ENCODE measurements around the gene GADD45B. TPM values are rescaled to one million over a fixed set of nuclear protein-coding genes. Genes with fewer than 3 reads are reported as not detected.
"Not testable (repeated sequence)": the region's sequence is repeated elsewhere in the genome, so short reads cannot be mapped to it uniquely, and the experiment has no call there.

Gene GADD45B
- total RNA-seq, 3 donors from 2014 or later (not counting 1 experiment from before 2014, with no cell fraction given): 198 to 247 (median 212) TPM

GRCh38 chr19:2503521-2504109, 27.7 kb downstream of the GADD45B start:
- ATAC-seq: peak; percentile 86 to 91 (median 86)
- no peaks in the 10 kb centered on the region for H3K9me3 ChIP-seq (ENCODE audit: control insufficient read depth, insufficient read depth, low read length)
- H3K27ac ChIP-seq (ENCODE audit: low read length): peak overlapping the region; percentile 89
- peak; percentile 47 to 82 for DNase-seq
- no peak for TF ChIP-seq CTCF (IDR thresholded peaks at IDR 0.05)
- 42% methylated on average over 21 of the region's 21 CpGs for WGBS (ENCODE audit: insufficient coverage)
- H3K9me3 Mint-ChIP-seq: no peaks in the 10 kb centered on the region
- H3K4me1 ChIP-seq (ENCODE audit: control insufficient read depth, insufficient read depth, low read length): peaks cover 31% of the 10 kb centered on the region
- H3K4me3 ChIP-seq (ENCODE audit: low read length): peak overlapping the region; percentile 3
- no peaks in the 10 kb centered on the region for H3K36me3 ChIP-seq (ENCODE audit: control insufficient read depth, insufficient read depth, low read length)
- no peaks in the 10 kb centered on the region for H3K36me3 Mint-ChIP-seq
- peak overlapping the region; percentile 60 for H3K4me3 Mint-ChIP-seq
- no peaks in the 10 kb centered on the region for H3K27me3 Mint-ChIP-seq (ENCODE audit: low read depth in 2 of 2)
- peaks cover 0 to 21% of the 10 kb centered on the region in 2 donors for H3K4me1 Mint-ChIP-seq
- intact Hi-C loops (cut with micrococcal nuclease): no loop called here
- peak overlapping the region; percentile 82 to 89 for H3K27ac Mint-ChIP-seq
- H3K27me3 ChIP-seq (ENCODE audit: control insufficient read depth, insufficient read depth, low read length): no peaks in the 10 kb centered on the region

GRCh38 chr19:2506656-2507055, 30.7 kb downstream of the GADD45B start:
- H3K9me3 Mint-ChIP-seq; ATAC-seq; DNase-seq; H3K27me3 Mint-ChIP-seq (ENCODE audit: low read depth in 2 of 2); H3K4me3 ChIP-seq (ENCODE audit: low read length); H3K27ac ChIP-seq (ENCODE audit: low read length); H3K36me3 ChIP-seq (ENCODE audit: control insufficient read depth, insufficient read depth, low read length); H3K36me3 Mint-ChIP-seq; intact Hi-C loops (cut with micrococcal nuclease); H3K27me3 ChIP-seq (ENCODE audit: control insufficient read depth, insufficient read depth, low read length); H3K9me3 ChIP-seq (ENCODE audit: control insufficient read depth, insufficient read depth, low read length); H3K4me3 Mint-ChIP-seq: not testable (repeated sequence)
- peaks cover 0 to 21% of the 10 kb centered on the region in 2 donors for H3K4me1 Mint-ChIP-seq
- peak overlapping the region in 1 of 2 donors; percentile 64 for H3K27ac Mint-ChIP-seq
- peaks cover 31% of the 10 kb centered on the region for H3K4me1 ChIP-seq (ENCODE audit: control insufficient read depth, insufficient read depth, low read length)
- WGBS (ENCODE audit: insufficient coverage): 78% methylated on average over 8 of the region's 8 CpGs

- peak in 1 of 2 donors; percentile 71 for DNase-seq
- Histone ChIP-seq H3K4me1 (ENCODE audit: control insufficient read depth, insufficient read depth, low read length) (peaks cover 31% of the 10 kb centered on the region), H3K27ac (ENCODE audit: low read length) (no peak overlapping the region), H3K4me3 (ENCODE audit: low read length) (no peak overlapping the region), H3K27me3 (ENCODE audit: control insufficient read depth, insufficient read depth, low read length) (no peaks in the 10 kb centered on the region), H3K9me3 (ENCODE audit: control insufficient read depth, insufficient read depth, low read length) (no peaks in the 10 kb centered on the region), H3K36me3 (ENCODE audit: control insufficient read depth, insufficient read depth, low read length) (no peaks in the 10 kb centered on the region)
- H3K4me1 Mint-ChIP-seq: peaks cover 0 to 21% of the 10 kb centered on the region in 2 donors
- 40% methylated on average over 11 of the region's 12 CpGs for WGBS (ENCODE audit: insufficient coverage)
- peak overlapping the region in 1 of 2 donors; percentile 64 for H3K27ac Mint-ChIP-seq
- peak; percentile 22 to 46 (median 24) for ATAC-seq
- H3K27me3 Mint-ChIP-seq (ENCODE audit: low read depth in 2 of 2): no peaks in the 10 kb centered on the region
- no peak overlapping the region for H3K4me3 Mint-ChIP-seq
- H3K36me3 Mint-ChIP-seq: no peaks in the 10 kb centered on the region
- intact Hi-C loops (cut with micrococcal nuclease): no loop called here
- no peaks in the 10 kb centered on the region for H3K9me3 Mint-ChIP-seq
- TF ChIP-seq CTCF (IDR thresholded peaks at IDR 0.05): no peak
Measured at GRCh38 chr19:2507109-2507508, 31.2 kb downstream of the GADD45B start.

GRCh38 chr19:2509096-2509495, 33.2 kb downstream of the GADD45B start:
- no peaks in the 10 kb centered on the region for H3K27me3 ChIP-seq (ENCODE audit: control insufficient read depth, insufficient read depth, low read length)
- intact Hi-C loops (cut with micrococcal nuclease): no loop called here
- Mint-ChIP-seq H3K4me3 (no peak overlapping the region), H3K4me1 (peaks cover 0 to 11% of the 10 kb centered on the region in 2 donors), H3K27ac (no peak overlapping the region), H3K9me3 (no peaks in the 10 kb centered on the region), H3K36me3 (no peaks in the 10 kb centered on the region), H3K27me3 (ENCODE audit: low read depth in 2 of 2) (no peaks in the 10 kb centered on the region)
- WGBS (ENCODE audit: insufficient coverage): 92% methylated on average over 5 of the region's 8 CpGs
- H3K4me1 ChIP-seq (ENCODE audit: control insufficient read depth, insufficient read depth, low read length): peaks cover 15% of the 10 kb centered on the region
- H3K36me3 ChIP-seq (ENCODE audit: control insufficient read depth, insufficient read depth, low read length): no peaks in the 10 kb centered on the region
- DNase-seq: no peak
- no peak for ATAC-seq
- H3K27ac ChIP-seq (ENCODE audit: low read length): no peak overlapping the region
- no peak overlapping the region for H3K4me3 ChIP-seq (ENCODE audit: low read length)
- no peak for TF ChIP-seq CTCF (IDR thresholded peaks at IDR 0.05)
- H3K9me3 ChIP-seq (ENCODE audit: control insufficient read depth, insufficient read depth, low read length): no peaks in the 10 kb centered on the region

Measured in natural killer cell (primary cell).